GM18520 (cell line): ENCODE data around the gene MTX1.
"Not testable (repeated sequence)": the region's sequence is repeated elsewhere in the genome, so short reads cannot be mapped to it uniquely, and the experiment has no call there.

ENCODE experiments used
- ATAC-seq: cut with Tn5 transposase; IDR thresholded peaks from one replicate; pipeline ENCODE4 v1.9.1; 2021; ENCODE audit not compliant: unreplicated experiment

The MTX1 gene

DNA sequence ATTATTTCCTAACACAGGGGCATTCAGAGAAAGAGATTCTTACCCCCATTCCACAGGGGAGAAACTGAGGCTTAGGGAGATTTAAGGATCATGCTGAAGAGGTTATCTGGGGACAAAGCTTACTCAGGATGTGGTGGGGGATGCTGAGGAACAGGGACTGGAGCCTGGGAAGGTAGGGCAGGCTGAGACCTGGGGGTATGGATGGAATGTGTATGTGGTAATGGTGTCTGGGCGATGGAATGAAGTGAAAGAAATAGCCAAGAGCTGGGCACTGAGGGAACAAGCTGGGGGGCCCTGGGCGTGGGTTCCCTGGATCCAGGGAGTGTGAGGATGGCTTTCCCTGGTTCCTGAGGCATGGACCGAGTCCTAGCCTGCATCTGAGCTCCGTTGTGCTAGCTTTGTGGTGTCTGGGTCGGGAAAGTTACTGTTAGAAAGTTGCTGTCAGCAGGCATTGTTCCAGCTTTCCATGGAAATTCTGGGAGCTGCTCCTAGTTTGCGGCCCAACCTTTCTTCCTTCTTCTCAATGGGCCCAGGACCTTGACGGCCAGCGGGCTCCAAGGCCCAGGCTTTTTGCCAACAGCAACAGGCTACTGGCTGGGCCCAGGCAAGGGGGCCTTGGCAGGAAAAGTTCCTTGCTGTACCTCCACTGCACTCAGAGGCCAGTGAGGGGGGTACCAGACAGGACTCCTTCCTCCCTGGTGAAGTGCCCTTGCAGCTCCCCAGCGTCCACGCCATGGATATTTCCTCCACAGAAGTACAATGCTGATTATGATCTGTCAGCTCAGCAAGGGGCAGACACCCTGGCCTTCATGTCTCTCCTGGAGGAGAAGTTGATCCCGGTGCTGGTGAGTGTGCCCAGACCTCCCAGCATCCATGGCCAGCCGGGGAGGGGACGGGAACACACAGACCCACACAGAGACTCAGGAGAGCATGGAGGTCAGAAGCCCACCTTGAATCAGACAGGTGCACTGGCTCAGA is 23.8 kb downstream of the MTX1 start:
- ATAC-seq, result not testable (repeated sequence)

DNA sequence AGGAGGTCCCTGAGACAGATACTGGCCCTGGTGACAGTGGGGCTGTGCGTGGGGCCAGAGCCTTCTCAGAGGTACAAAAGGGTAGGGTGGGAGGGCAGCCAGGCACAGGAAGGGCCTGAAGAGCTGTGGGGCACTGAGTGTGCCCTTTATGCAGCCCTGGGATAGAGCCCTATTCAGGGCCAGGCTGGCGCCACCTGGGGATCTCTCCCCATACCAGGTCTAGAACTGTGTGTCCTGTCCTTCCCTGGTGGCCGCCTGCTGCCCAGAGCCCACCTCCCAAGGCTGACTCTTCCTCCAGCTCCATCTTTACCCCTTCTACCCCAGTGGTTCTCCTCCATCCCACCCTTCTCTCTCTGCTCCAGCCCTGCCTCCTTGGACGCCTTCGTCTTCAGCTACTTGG is 25.0 kb downstream of the MTX1 start:
- not testable (repeated sequence) for ATAC-seq

DNA sequence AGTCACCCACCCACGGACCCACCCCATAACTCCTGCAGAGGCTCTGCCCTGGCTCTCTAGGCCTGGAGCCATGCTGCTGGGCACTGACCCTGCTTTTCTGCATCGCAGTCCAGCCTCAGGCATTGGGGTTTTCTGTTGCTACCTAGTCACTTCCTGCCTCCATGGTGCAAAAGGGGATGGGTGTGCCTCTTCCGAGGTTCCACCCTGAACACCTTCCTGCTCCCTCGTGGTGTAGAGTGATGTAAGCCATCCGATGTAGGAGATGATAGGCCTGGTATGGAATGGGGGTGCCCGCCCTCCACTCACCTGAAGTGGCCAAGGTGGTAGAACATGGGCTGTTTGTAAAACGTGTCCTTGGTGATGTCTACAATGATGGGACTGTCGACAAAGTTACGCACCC is 26.9 kb downstream of the MTX1 start:
- ATAC-seq, result not testable (repeated sequence)

DNA sequence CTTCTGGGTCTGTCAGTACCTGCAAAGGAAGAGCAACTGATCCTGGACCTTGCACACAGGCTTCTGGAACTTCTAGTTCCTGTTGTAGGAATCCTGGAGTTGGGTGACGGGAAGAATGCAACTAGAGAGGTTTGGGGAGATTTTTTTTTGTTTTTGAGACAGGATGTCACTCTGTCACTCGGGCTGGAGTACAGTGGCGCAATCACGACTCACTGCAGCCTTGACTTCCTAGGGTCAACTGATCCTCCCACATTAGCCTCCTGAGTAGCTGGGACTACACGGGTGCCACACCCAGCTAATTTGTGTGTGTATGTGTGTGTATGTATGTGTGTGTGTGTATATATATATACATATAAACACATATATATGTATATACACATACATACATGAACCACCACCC is 28.0 kb downstream of the MTX1 start:
- ATAC-seq, result no peak

DNA sequence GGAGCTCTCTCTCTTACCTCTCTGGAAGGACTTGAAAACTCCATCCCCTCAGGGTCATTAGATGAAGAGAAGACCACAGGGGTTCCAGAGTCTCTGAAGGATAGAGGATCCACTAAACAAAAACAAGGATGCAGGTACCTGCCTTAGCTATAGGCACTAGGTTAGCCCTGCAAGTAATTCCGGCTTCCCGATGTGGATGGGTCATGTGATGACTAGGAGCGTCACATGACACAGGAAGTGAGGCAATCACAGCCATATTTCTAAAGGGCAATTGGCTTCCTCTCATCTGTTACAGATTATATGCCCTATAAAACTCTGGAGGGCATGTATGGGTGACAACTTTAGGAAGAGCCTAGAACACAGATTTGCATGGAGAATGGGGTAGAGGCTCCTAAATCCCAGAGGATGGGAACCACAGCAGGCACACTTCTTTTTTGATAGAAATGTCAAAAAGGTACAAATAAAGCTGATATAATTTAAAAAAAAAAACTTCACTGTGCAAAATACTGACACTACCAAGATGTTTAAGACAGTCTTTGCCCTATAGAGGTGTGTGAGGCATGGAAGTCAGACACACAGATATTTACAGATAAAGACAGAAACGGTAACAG is 32.7 kb downstream of the MTX1 start:
- no peak for ATAC-seq

DNA sequence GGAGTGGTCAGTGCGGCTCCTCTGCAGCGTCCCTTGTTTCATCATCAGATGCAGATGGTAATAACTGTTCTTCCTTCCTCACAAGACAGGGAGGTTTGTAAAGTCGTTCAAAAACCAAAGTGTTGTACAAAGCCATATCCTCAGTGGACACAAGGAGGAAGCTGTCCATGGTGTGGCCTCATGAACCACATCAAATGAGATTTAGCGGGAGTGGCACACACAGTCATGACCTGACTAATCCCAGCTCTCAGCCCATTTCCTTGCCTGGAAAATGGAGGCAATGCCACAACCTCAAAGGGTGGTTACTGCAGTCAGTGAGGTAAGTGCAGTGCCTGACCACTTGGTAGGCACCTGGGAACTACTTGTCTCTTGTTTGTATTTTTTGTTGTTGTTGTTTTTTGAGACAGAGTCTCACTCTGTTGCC is 33.4 kb downstream of the MTX1 start:
- no peak for ATAC-seq

DNA sequence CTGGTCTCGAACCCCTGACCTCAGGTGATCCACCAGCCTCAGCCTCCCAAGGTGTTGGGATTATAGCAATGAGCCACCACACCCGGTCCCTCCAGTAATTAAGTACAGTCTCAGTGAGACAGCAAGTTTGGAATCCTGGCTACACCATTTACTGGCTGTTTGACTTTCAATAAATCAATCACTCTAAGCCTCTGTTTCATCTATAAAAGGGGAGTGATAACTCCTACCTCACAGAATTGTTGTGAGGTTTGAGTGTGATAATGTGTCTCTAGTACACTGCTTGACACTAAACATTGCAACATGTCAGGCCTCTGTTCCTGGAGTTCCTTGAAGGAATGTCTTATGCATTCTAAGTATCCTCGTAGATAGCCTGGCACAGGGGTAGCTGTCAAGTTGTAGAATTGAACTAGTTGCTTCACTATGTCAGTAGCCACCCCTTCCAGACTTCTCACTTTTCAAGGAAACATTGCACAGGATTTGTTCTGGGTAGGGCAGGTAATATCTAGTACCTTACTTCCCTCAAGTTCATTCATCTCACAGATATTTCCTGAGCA is 34.4 kb downstream of the MTX1 start:
- no peak for ATAC-seq

DNA sequence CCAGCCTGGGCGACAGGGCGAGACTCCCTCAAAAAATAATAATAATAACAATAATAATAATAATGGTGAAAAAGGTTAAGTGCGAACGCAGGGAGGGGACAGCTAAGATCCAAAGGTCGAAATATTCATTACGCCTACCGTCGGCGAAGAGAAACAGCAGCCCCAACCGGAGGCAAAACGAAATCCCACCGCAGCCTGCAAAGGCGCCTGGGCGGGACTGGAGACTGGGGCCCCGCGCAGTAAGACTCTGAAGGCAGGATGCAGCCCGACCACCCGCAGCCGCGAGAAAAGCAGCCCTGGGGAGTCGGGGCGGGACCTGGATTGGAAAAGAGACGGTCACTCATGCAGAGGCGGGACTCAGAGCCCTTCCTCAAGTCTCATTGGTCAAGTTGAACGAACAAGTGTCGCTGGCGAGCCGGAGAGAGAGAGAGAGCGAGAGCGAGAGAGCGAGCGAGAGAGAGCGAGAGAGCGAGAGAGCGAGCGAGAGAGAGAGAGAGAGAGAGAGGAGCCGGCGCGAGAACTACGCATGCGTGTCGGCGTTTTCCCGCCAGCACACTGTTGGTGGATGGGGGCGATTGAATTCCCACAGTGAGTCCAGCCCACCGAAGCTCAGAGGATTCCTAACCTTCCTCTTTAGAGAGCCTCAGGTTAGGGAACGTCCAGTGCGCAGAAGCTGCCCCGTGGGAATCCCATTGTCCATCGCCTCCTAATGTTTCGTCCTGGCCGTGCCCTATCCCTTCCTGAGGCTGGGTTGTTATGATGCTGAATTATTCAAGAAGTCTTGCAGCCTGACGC is 36.1 kb downstream of the MTX1 start:
- peak; percentile 88 for ATAC-seq

DNA sequence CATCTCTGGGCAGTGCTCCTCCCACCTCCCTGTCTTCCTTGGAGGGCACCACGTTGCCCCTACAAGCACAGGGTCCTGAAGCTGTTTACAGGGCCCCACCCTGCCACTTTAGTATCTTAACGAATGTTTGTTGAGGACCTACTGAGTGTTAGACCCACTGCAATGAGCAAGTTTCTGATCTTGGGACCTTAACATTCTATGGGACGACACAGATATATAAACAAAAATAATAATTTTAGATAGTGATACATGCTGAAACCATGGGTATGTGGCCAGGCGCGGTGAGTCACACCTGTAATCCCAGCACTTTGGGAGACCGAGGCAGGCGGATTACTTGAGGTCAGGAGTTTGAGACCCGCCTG is 36.6 kb downstream of the MTX1 start:
- ATAC-seq, result no peak

DNA sequence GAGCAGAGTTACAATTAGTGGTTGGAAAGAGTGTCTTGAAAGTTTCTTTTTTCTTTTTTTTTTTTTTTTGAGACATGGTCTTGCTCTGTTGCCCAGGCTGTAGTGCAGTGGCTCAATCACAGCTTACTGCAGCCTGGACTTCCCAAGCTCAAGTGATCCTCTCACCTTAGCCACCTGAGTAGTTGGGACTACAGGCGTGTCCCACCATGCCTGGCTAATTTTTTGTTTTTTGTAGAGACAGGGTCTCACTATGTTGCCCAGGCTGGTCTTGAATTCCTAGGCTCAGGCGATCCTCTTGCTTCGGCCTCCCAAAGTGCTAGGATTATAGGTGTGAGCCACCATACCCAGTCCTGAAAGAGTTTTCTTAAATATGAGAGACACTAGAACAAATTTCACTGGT is 38.3 kb downstream of the MTX1 start:
- ATAC-seq, result not testable (repeated sequence)

DNA sequence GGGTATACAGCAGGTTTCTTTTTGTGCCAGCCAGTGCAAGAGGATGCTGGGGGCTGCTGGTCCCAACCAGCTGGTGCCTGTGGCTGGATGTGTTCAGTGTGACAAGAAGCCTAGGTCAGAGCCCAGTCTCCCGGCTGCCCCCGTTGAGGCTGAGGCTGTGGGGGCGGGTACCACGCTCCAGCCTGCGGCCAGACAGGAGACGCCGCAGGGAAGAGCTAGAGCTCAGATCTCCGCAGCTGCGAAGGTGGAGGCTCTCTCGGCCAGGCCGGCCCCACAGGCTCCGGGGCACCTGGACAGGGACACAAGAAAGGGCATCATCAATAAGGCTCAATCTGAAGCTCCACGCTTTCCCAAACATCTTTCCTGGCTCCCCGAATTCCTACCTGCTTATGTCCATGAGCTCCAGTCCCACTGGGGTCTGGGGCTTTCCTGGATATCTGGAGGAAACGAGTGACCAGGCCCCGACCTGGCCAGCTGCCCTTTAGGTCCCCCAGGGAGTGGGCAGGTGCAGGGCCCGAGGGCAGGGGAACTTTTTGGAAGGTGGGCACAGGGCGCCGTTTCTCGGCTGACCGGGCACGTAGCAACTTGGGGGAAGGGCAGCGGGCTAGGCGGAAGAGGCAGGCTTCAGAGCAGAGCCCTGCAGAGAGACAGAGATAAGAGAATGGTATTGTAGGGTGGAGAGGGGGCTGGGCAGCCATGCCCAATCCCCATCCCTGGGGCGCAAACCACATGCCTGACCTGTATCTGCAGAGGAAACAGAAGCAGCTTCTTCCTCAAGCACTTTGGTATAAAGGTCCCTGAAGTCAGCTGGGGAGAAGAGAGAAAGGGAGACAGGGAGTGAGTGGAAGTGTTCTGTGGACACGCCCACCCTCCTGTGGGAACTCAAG is 39.4 kb downstream of the MTX1 start:
- no peak for ATAC-seq

DNA sequence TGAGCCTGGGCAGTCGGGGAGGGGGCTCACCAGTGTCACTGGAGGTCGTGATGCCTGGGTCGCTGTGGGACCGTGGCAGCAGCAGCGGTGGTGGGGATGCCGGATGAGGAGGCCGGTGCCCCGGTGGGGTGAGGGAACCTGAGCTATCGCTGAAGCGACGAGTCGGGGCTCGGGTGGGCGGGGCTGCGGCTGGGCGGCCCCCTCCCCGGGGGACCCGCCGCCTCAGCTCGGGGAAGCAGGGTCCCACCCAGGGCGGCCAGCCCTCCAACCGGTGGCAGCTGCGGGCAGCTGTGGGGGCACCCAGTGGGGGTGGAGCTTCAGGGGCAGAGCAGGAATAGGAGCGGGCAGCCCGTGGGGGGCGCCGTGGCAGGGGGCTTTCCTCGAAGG is 41.7 kb downstream of the MTX1 start:
- peak; percentile 3 for ATAC-seq

DNA sequence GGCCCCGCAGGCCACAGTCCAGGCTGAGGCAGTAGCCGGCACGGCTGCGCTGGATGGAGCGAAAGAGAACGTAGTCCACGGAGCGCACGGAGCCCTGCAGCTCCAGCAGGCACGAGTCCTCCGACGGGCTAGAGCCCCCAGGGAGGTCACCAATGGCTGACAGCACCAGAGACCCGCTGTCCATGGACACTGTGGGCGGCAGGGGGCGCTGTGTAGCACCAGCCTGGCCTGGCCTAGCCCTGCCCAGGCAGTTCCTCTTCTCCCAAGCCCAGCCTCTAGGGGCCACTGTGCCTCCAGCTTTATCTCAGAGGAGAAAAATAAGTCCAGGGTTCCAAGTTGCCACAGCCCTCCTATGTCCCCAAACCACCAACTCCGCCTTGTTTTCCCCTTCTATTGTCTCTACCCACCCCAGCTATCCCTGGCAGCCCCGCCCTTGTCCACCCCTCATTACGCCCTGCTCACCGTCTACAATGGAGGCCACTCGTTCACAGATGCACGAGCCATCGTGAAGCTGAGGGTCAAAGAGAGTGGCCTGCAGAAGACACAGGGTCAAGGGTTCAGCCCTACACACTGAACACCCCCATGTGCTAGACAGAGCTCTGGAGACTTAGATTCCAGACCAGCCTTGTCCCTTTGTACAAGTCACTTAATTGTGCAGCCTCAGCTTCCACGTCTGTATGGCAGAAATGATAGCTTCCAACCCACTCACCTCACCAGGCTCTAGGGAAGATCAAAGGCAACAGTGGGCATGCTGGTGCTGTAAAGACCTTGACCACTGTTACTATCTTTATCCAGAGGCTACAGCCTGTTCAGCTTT is 42.3 kb downstream of the MTX1 start:
- peak; percentile 80 for ATAC-seq

DNA sequence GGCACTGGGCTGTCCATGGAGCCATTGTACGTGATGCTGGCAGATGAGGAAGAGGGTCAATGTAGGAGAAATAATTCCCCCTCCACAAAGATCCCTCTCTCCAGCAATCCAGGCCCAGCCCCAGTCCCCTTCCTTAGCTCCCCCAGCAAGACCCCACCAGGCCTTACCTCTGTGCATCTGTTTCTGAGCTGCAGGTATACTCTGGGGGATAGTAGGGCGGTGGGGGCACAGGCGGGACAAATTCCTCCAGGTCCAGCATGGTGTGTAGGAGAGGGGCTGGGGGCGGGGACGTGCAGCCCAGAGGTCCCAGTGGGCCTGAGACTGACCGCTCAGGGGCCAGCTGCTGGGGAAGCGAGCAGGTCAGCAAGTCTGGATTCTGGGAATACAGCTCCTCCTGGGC is 43.1 kb downstream of the MTX1 start:
- no peak for ATAC-seq

DNA sequence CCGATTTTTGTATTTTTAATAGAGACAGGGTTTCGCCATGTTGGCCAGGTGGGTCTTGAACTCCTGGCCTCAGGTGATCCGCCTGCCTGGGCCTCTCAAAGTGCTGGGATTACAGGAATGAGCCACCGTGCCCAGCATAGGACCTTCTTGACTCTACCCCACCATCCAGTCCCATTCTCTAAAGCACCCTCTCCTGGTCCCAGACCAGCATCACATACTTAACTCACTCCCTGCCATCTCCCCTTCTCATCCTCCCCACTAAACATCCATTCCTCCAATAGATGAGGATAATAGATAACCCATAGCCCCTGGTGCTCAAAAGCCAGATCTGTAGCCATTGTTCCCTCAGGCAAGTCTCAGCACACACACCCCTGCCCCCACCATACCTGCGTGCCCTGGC is 44.7 kb downstream of the MTX1 start:
- no peak for ATAC-seq

DNA sequence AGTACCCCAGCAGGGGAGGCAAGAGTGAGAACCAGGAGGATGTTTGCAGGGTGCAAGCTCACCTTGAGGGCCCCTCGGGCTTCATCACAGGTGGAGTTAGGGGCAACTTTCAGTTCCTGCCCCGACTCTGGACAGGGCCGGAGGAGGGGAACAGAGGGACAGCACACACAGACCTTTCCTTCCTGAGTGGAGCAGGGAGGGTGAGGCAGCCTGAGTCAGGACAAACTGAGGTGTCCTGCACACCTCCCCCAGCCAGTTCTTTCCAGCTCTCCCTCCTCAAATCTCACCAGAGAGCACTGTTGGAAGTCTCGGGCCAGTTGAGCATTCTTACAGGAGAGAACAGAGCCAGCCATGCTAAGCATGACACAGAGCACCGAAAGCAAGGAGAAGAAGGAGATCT is 45.3 kb downstream of the MTX1 start:
- ATAC-seq, result no peak

DNA sequence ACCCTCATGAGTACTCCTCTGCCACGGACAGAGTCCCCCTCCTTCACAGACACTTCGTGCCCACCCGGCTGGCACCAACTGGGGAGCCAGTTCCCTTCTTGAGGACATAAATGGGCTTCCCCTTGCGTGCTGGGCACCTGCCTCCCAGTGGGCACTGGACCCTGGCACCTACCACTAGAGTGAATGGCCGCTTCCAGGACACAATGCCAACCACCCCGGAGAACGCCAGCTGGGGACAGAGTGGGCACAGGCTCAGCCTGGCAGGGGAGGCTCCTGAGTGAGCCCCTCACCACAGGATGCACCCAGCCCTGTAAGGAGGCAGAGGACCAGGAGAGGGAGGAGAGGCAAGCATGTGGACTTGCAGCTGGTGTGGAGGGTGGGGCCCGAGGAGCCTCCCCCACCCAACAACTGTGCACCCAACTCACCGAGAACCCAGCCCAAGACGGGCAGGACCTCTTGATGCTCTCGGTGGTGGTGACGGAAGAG is 45.8 kb downstream of the MTX1 start:
- ATAC-seq, result no peak

DNA sequence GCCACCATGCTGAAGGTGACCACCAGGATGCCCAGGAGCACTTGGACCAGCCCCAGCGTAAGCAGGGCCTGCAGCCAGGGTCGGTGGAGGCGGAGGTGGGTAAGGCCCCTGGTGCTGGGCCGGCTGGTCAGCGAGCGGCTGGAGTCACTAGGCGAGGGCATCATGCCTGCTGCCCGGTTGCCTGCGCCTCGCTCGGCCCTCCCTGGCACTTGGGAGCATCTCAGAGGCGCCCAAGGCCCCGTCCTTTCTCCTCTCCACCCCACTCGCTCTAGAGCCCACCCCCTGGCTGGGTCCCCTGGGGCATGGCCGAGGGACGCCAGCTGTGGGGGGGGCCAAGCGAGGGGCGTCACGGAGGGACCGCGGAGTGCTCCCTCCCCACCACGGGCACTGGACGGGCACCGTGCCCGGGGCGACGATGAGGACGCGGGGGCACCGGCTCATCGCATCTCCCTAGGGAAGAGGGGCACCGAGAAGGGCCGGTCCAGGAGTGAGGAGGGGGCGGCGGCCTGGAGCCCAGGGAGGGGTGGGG is 46.3 kb downstream of the MTX1 start:
- no peak for ATAC-seq
